ENCODE data around the gene SAE1. TPM values are rescaled to one million over a fixed set of nuclear protein-coding genes. Genes with fewer than 3 reads are reported as not detected.
"Not testable (repeated sequence)": the region's sequence is repeated elsewhere in the genome, so short reads cannot be mapped to it uniquely, and the experiment has no call there.

SAE1 gene
- total and polyA plus RNA-seq, 2 experiments from 2014 or later: 97.2 to 112 TPM

- H3K4me1 ChIP-seq (ENCODE audit: insufficient read depth): peaks cover 49% of the 10 kb centered on the region
These were observed 30.3 kb upstream of the SAE1 start for GRCh38 chr19:47100290-47100689.

GRCh38 chr19:47101116-47101515 lies 29.5 kb upstream of the SAE1 start:
- not testable (repeated sequence) for H3K9me2 ChIP-seq (replicated peaks; ENCODE audit: insufficient read depth); H4K20me1 ChIP-seq (ENCODE audit: insufficient read depth, poor library complexity, severe bottlenecking); H2AFZ ChIP-seq; H3K27ac ChIP-seq; H3K27me3 ChIP-seq; H3K36me3 ChIP-seq (replicated peaks; ENCODE audit: insufficient read depth, low read depth); H3K4me3 ChIP-seq; H3K9me3 ChIP-seq (ENCODE audit: low read depth); DNase-seq (ENCODE audit: low spot score); H3K4me2 ChIP-seq
- WGBS (ENCODE audit: low lambda C conversion rate, missing lambda C conversion rate): 100% methylated on average over 4 of the region's 4 CpGs
- Histone ChIP-seq H3K79me2 (peaks cover 99% of the 10 kb centered on the region), H3K4me1 (ENCODE audit: insufficient read depth) (peaks cover 41% of the 10 kb centered on the region)

More at GRCh38 chr19:47100290-47100689, 30.3 kb upstream of the SAE1 start:
- DNase-seq (ENCODE audit: low spot score): no peak
- no peaks in the 10 kb centered on the region for H3K36me3 ChIP-seq (replicated peaks; ENCODE audit: insufficient read depth, low read depth)
- no peak overlapping the region for H2AFZ ChIP-seq
- H3K9me3 ChIP-seq (ENCODE audit: low read depth): no peaks in the 10 kb centered on the region
- H3K27ac ChIP-seq: peak overlapping the region; percentile 100
- H3K4me2 ChIP-seq: no peak overlapping the region
- H3K4me3 ChIP-seq: no peak overlapping the region
- no peak for TF ChIP-seq EZH2 (IDR thresholded peaks at IDR 0.05; ENCODE audit: borderline replicate concordance)
- TF ChIP-seq EZH2phosphoT487 (IDR thresholded peaks at IDR 0.05; ENCODE audit: low read depth, severe bottlenecking, unreplicated experiment): no peak
- no peaks in the 10 kb centered on the region for H3K9me2 ChIP-seq (replicated peaks; ENCODE audit: insufficient read depth)
- H3K79me2 ChIP-seq: peaks cover 93% of the 10 kb centered on the region
- H4K20me1 ChIP-seq (ENCODE audit: insufficient read depth, poor library complexity, severe bottlenecking): peaks cover 3% of the 10 kb centered on the region
- H3K27me3 ChIP-seq: no peaks in the 10 kb centered on the region
- 96% methylated on average over 5 of the region's 5 CpGs for WGBS (ENCODE audit: low lambda C conversion rate, missing lambda C conversion rate)

- H4K20me1 ChIP-seq (ENCODE audit: insufficient read depth, poor library complexity, severe bottlenecking): peaks cover 3% of the 10 kb centered on the region
- peaks cover 93% of the 10 kb centered on the region for H3K79me2 ChIP-seq
- H3K4me3 ChIP-seq: no peak overlapping the region
- no peaks in the 10 kb centered on the region for H3K36me3 ChIP-seq (replicated peaks; ENCODE audit: insufficient read depth, low read depth)
- no peak overlapping the region for H3K4me2 ChIP-seq
- no peak overlapping the region for H3K27ac ChIP-seq
- no peaks in the 10 kb centered on the region for H3K9me2 ChIP-seq (replicated peaks; ENCODE audit: insufficient read depth)
- TF ChIP-seq CTCF (IDR thresholded peaks at IDR 0.05; ENCODE audit: poor library complexity) (no peak), EZH2phosphoT487 (IDR thresholded peaks at IDR 0.05; ENCODE audit: low read depth, severe bottlenecking, unreplicated experiment) (no peak), EZH2 (IDR thresholded peaks at IDR 0.05; ENCODE audit: borderline replicate concordance) (no peak)
- no peak overlapping the region for H2AFZ ChIP-seq
- no peaks in the 10 kb centered on the region for H3K9me3 ChIP-seq (ENCODE audit: low read depth)
- DNase-seq (ENCODE audit: low spot score): no peak
- WGBS (ENCODE audit: low lambda C conversion rate, missing lambda C conversion rate): 91% methylated on average over 9 of the region's 9 CpGs
- no peaks in the 10 kb centered on the region for H3K27me3 ChIP-seq
- peaks cover 41% of the 10 kb centered on the region for H3K4me1 ChIP-seq (ENCODE audit: insufficient read depth)
These were observed 28.1 kb upstream of the SAE1 start for GRCh38 chr19:47102346-47103060.

GRCh38 chr19:47104680-47105079 lies 26.0 kb upstream of the SAE1 start:
- Histone ChIP-seq H3K9me3 (ENCODE audit: low read depth) (no peaks in the 10 kb centered on the region), H3K9me2 (replicated peaks; ENCODE audit: insufficient read depth) (no peaks in the 10 kb centered on the region), H4K20me1 (ENCODE audit: insufficient read depth, poor library complexity, severe bottlenecking) (peaks cover 3% of the 10 kb centered on the region), H3K79me2 (peaks cover 91% of the 10 kb centered on the region), H3K27me3 (no peaks in the 10 kb centered on the region), H3K4me1 (ENCODE audit: insufficient read depth) (peaks cover 43% of the 10 kb centered on the region), H2AFZ (no peak overlapping the region), H3K36me3 (replicated peaks; ENCODE audit: insufficient read depth, low read depth) (no peaks in the 10 kb centered on the region), H3K4me3 (no peak overlapping the region), H3K27ac (no peak overlapping the region), H3K4me2 (no peak overlapping the region)
- TF ChIP-seq CTCF (IDR thresholded peaks at IDR 0.05; ENCODE audit: poor library complexity): no peak
- TF ChIP-seq EZH2phosphoT487 (IDR thresholded peaks at IDR 0.05; ENCODE audit: low read depth, severe bottlenecking, unreplicated experiment): no peak
- no peak for TF ChIP-seq EZH2 (IDR thresholded peaks at IDR 0.05; ENCODE audit: borderline replicate concordance)
- WGBS (ENCODE audit: low lambda C conversion rate, missing lambda C conversion rate): 90% methylated on average over 9 of the region's 9 CpGs
- DNase-seq (ENCODE audit: low spot score): no peak

Measured in hepatocyte (in vitro differentiated cells).